ENCODE data around the gene GADD45A.

GADD45A gene

DNA sequence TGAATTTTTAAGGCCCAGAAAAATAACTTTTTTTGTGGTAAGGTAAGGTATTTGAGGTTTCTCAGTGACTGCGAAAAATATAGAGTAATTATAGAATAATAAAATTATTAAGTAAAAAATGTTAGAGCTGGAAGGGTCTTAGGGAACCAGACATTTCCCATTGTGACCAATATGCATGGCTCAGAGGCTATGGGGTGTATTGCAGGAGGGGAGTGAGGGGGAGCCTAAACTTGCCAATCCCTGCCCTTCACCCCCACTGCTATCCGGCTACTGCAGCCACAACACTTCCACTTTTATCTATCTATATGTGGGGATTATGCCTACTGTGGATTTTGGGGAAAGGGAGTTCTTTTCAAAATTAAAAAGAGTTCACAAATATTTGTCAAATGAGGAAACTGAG, 7.6 kb upstream of the GADD45A start:
- TF ChIP-seq, protein P1, sequence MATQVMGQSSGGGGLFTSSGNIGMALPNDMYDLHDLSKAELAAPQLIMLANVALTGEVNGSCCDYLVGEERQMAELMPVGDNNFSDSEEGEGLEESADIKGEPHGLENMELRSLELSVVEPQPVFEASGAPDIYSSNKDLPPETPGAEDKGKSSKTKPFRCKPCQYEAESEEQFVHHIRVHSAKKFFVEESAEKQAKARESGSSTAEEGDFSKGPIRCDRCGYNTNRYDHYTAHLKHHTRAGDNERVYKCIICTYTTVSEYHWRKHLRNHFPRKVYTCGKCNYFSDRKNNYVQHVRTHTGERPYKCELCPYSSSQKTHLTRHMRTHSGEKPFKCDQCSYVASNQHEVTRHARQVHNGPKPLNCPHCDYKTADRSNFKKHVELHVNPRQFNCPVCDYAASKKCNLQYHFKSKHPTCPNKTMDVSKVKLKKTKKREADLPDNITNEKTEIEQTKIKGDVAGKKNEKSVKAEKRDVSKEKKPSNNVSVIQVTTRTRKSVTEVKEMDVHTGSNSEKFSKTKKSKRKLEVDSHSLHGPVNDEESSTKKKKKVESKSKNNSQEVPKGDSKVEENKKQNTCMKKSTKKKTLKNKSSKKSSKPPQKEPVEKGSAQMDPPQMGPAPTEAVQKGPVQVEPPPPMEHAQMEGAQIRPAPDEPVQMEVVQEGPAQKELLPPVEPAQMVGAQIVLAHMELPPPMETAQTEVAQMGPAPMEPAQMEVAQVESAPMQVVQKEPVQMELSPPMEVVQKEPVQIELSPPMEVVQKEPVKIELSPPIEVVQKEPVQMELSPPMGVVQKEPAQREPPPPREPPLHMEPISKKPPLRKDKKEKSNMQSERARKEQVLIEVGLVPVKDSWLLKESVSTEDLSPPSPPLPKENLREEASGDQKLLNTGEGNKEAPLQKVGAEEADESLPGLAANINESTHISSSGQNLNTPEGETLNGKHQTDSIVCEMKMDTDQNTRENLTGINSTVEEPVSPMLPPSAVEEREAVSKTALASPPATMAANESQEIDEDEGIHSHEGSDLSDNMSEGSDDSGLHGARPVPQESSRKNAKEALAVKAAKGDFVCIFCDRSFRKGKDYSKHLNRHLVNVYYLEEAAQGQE (IDR thresholded peaks at IDR 0.05; ENCODE audit: low read depth): no peak

DNA sequence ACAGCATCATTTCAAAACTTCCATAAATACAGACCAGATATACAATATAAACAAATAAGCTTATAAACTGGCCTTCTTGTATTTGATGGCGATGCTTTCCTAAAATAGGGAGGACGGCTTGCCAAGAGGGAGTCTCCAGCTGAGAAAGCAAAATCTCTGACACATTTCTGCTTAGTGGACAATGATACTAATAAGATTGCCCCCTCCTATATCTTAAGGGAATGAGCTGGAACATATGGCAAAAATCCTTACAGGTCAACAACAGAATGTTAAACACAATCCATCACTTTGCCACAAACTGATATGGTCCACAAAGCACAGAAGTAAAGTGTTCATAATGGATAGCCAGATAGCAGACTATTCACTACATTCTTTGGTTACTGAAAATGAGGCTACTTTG, 7.1 kb upstream of the GADD45A start:
- TF ChIP-seq EP300 (IDR thresholded peaks at IDR 0.05; ENCODE audit: borderline replicate concordance) (no peak), TCF12 (IDR thresholded peaks at IDR 0.05; ENCODE audit: low read depth) (no peak), CEBPB (IDR thresholded peaks at IDR 0.05) (no peak), ZBTB7A (IDR thresholded peaks at IDR 0.05; ENCODE audit: low read depth) (no peak), CREB1 (IDR thresholded peaks at IDR 0.05; ENCODE audit: low read depth) (no peak), RAD21 (IDR thresholded peaks at IDR 0.05; ENCODE audit: low read depth) (no peak), YY1 (IDR thresholded peaks at IDR 0.05; ENCODE audit: low read depth) (no peak), TEAD4 (IDR thresholded peaks at IDR 0.05) (no peak), TAF1 (IDR thresholded peaks at IDR 0.05; ENCODE audit: low read depth) (no peak), EGR1 (IDR thresholded peaks at IDR 0.05) (no peak), FOXM1 (IDR thresholded peaks at IDR 0.05; ENCODE audit: borderline replicate concordance, low read depth) (no peak), NFIC (IDR thresholded peaks at IDR 0.05) (no peak)
- TF ChIP-seq, protein P2, sequence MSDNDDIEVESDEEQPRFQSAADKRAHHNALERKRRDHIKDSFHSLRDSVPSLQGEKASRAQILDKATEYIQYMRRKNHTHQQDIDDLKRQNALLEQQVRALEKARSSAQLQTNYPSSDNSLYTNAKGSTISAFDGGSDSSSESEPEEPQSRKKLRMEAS (IDR thresholded peaks at IDR 0.05): no peak
- TF ChIP-seq, protein P1 (IDR thresholded peaks at IDR 0.05; ENCODE audit: low read depth): no peak
- TF ChIP-seq, protein P3, sequence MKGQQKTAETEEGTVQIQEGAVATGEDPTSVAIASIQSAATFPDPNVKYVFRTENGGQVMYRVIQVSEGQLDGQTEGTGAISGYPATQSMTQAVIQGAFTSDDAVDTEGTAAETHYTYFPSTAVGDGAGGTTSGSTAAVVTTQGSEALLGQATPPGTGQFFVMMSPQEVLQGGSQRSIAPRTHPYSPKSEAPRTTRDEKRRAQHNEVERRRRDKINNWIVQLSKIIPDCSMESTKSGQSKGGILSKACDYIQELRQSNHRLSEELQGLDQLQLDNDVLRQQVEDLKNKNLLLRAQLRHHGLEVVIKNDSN (IDR thresholded peaks at IDR 0.05): no peak

DNA sequence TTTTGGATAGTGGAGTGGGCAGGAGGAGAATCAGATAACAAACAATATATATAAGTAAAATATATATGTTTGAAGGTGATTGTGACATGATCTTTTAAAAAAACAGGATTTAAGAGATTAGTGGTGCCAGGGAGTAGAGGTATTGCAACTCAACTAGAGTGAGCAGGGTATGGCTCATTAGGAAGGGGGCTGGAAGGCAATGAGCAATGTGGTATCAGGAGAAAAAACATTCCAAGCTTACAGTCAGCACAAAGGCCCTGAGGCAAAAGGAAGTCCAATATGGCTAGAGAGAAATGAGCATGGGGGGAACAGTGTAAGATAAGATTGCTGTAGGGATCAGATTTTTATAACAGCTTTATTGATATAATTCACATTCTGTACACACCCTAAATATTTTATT, 5.3 kb upstream of the GADD45A start:
- TF ChIP-seq YY1 (IDR thresholded peaks at IDR 0.05; ENCODE audit: low read depth) (no peak), FOXM1 (IDR thresholded peaks at IDR 0.05; ENCODE audit: borderline replicate concordance, low read depth) (no peak), EGR1 (IDR thresholded peaks at IDR 0.05) (no peak), TEAD4 (IDR thresholded peaks at IDR 0.05) (no peak), CEBPB (IDR thresholded peaks at IDR 0.05) (no peak), ZBTB7A (IDR thresholded peaks at IDR 0.05; ENCODE audit: low read depth) (no peak), NFIC (IDR thresholded peaks at IDR 0.05) (no peak), TAF1 (IDR thresholded peaks at IDR 0.05; ENCODE audit: low read depth) (no peak), EP300 (IDR thresholded peaks at IDR 0.05; ENCODE audit: borderline replicate concordance) (no peak)
- TF ChIP-seq, protein P2 (IDR thresholded peaks at IDR 0.05): no peak
- TF ChIP-seq, protein P1 (IDR thresholded peaks at IDR 0.05; ENCODE audit: low read depth): no peak

DNA sequence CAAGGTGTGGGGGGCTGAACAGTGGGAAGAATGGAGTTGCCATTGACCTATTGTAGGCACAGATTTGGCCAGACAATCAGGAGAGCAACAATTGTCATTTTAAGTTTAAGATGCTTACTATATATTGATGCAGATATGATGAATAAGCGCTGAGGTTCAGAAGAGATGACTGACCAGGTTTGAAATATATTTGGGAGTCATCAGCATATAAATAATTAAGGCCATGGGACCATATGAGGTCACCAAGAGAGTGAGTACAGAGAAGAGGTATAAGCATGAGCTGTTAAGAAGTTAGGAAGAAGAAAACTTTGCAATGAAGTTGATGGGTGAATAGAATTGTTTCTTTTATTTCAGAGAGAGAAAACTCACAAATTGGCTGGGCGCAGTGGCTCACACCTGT, 4.5 kb upstream of the GADD45A start:
- no peak for TF ChIP-seq CEBPB (IDR thresholded peaks at IDR 0.05)
- no peak for TF ChIP-seq YY1 (IDR thresholded peaks at IDR 0.05; ENCODE audit: low read depth)
- TF ChIP-seq EGR1 (IDR thresholded peaks at IDR 0.05): no peak
- TF ChIP-seq ZBTB7A (IDR thresholded peaks at IDR 0.05; ENCODE audit: low read depth): no peak
- no peak for TF ChIP-seq CREB1 (IDR thresholded peaks at IDR 0.05; ENCODE audit: low read depth)
- TF ChIP-seq TEAD4 (IDR thresholded peaks at IDR 0.05): no peak
- no peak for TF ChIP-seq TAF1 (IDR thresholded peaks at IDR 0.05; ENCODE audit: low read depth)
- TF ChIP-seq, protein P1 (IDR thresholded peaks at IDR 0.05; ENCODE audit: low read depth): no peak
- TF ChIP-seq, protein P3 (IDR thresholded peaks at IDR 0.05): no peak
- no peak for TF ChIP-seq RAD21 (IDR thresholded peaks at IDR 0.05; ENCODE audit: low read depth)
- TF ChIP-seq EP300 (IDR thresholded peaks at IDR 0.05; ENCODE audit: borderline replicate concordance): no peak
- TF ChIP-seq TCF12 (IDR thresholded peaks at IDR 0.05; ENCODE audit: low read depth): no peak

All from Ishikawa (cell line).